ENCODE results near the gene NXN. TPM values are rescaled to one million over a fixed set of nuclear protein-coding genes. Genes with fewer than 3 reads are reported as not detected.

NXN gene
- total and polyA plus RNA-seq, 2 experiments from 2014 or later: 8.0 to 41.9 TPM

GRCh38 chr17:1024076-1024475 lies 44.5 kb upstream of the NXN start:
- H3K36me3 ChIP-seq (ENCODE audit: low read depth): no peaks in the 10 kb centered on the region
- H3F3A ChIP-seq (ENCODE audit: insufficient read depth): no peaks in the 10 kb centered on the region
- no peak overlapping the region for H3K4me2 ChIP-seq (ENCODE audit: unreplicated experiment)
- no peak overlapping the region for H3K27ac ChIP-seq
- H4K20me1 ChIP-seq (ENCODE audit: insufficient read depth): no peaks in the 10 kb centered on the region
- no peak overlapping the region for H3K9ac ChIP-seq
- H2AFZ ChIP-seq: no peak overlapping the region
- no peaks in the 10 kb centered on the region for H3K9me2 ChIP-seq (ENCODE audit: insufficient read depth)
- 90 to 94% methylated on average over 23 to 26 of the region's 27 CpGs for WGBS, 2 experiments (ENCODE audit: low coverage in 1 of 2, low lambda C conversion rate in 2 of 2, missing lambda C conversion rate in 2 of 2)
- H3K27me3 ChIP-seq (replicated peaks; ENCODE audit: insufficient read depth): no peaks in the 10 kb centered on the region
- no peaks in the 10 kb centered on the region for H3K9me3 ChIP-seq (ENCODE audit: low read depth)
- in situ Hi-C loops (cut with MboI): no loop called here
- no peak overlapping the region for H3K4me3 ChIP-seq
- no peak for DNase-seq
- TF ChIP-seq EZH2phosphoT487 (IDR thresholded peaks at IDR 0.05; ENCODE audit: insufficient read depth, low read depth) (no peak), EZH2 (IDR thresholded peaks at IDR 0.05; ENCODE audit: insufficient read depth, poor library complexity, severe bottlenecking) (no peak)
- peaks cover 3% of the 10 kb centered on the region; the same call in 1 of the 2 replicates for H3K4me1 ChIP-seq (ENCODE audit: insufficient read depth)
- H3K79me2 ChIP-seq (ENCODE audit: insufficient read depth): no peaks in the 10 kb centered on the region

GRCh38 chr17:1022278-1023024 lies 42.9 kb upstream of the NXN start:
- no peak overlapping the region for H2AFZ ChIP-seq
- H3K4me1 ChIP-seq (ENCODE audit: insufficient read depth): no peaks in the 10 kb centered on the region
- H3K9ac ChIP-seq: no peak overlapping the region
- H3K9me3 ChIP-seq (ENCODE audit: low read depth): no peaks in the 10 kb centered on the region
- no peaks in the 10 kb centered on the region for H3K9me2 ChIP-seq (ENCODE audit: insufficient read depth)
- H3F3A ChIP-seq (ENCODE audit: insufficient read depth): no peaks in the 10 kb centered on the region
- no peak overlapping the region for H3K4me3 ChIP-seq
- no peaks in the 10 kb centered on the region for H3K27me3 ChIP-seq (replicated peaks; ENCODE audit: insufficient read depth)
- DNase-seq: no peak
- H3K27ac ChIP-seq: no peak overlapping the region
- no peaks in the 10 kb centered on the region for H3K36me3 ChIP-seq (ENCODE audit: low read depth)
- TF ChIP-seq EZH2 (IDR thresholded peaks at IDR 0.05; ENCODE audit: insufficient read depth, poor library complexity, severe bottlenecking) (no peak), EZH2phosphoT487 (IDR thresholded peaks at IDR 0.05; ENCODE audit: insufficient read depth, low read depth) (no peak)
- H3K79me2 ChIP-seq (ENCODE audit: insufficient read depth): no peaks in the 10 kb centered on the region
- in situ Hi-C loops (cut with MboI): no loop called here
- 52 to 58% methylated on average over 25 to 32 of the region's 32 CpGs for WGBS, 2 experiments (ENCODE audit: low coverage in 1 of 2, low lambda C conversion rate in 2 of 2, missing lambda C conversion rate in 2 of 2)
- H3K4me2 ChIP-seq (ENCODE audit: unreplicated experiment): no peak overlapping the region
- no peaks in the 10 kb centered on the region for H4K20me1 ChIP-seq (ENCODE audit: insufficient read depth)

- Histone ChIP-seq H3K4me3 (no peak overlapping the region), H3K36me3 (ENCODE audit: low read depth) (no peaks in the 10 kb centered on the region), H3K27me3 (replicated peaks; ENCODE audit: insufficient read depth) (no peaks in the 10 kb centered on the region), H4K20me1 (ENCODE audit: insufficient read depth) (no peaks in the 10 kb centered on the region), H2AFZ (no peak overlapping the region), H3K4me1 (ENCODE audit: insufficient read depth) (no peaks in the 10 kb centered on the region), H3K27ac (no peak overlapping the region), H3K9ac (no peak overlapping the region), H3K4me2 (ENCODE audit: unreplicated experiment) (no peak overlapping the region), H3K79me2 (ENCODE audit: insufficient read depth) (no peaks in the 10 kb centered on the region), H3K9me3 (ENCODE audit: low read depth) (no peaks in the 10 kb centered on the region), H3K9me2 (ENCODE audit: insufficient read depth) (no peaks in the 10 kb centered on the region), H3F3A (ENCODE audit: insufficient read depth) (no peaks in the 10 kb centered on the region)
- in situ Hi-C loops (cut with MboI): no loop called here
- DNase-seq: no peak
- WGBS, 2 experiments (ENCODE audit: low coverage in 1 of 2, low lambda C conversion rate in 2 of 2, missing lambda C conversion rate in 2 of 2): 94% methylated on average over 12 to 17 of the region's 17 CpGs
- TF ChIP-seq EZH2 (IDR thresholded peaks at IDR 0.05; ENCODE audit: insufficient read depth, poor library complexity, severe bottlenecking): no peak
- TF ChIP-seq EZH2phosphoT487 (IDR thresholded peaks at IDR 0.05; ENCODE audit: insufficient read depth, low read depth): no peak
Measured at GRCh38 chr17:1021147-1021546, 41.6 kb upstream of the NXN start.

- Histone ChIP-seq H3F3A (ENCODE audit: insufficient read depth) (no peaks in the 10 kb centered on the region), H2AFZ (no peak overlapping the region), H3K4me2 (ENCODE audit: unreplicated experiment) (no peak overlapping the region), H4K20me1 (ENCODE audit: insufficient read depth) (no peaks in the 10 kb centered on the region), H3K27me3 (replicated peaks; ENCODE audit: insufficient read depth) (no peaks in the 10 kb centered on the region), H3K79me2 (ENCODE audit: insufficient read depth) (no peaks in the 10 kb centered on the region), H3K9me2 (ENCODE audit: insufficient read depth) (no peaks in the 10 kb centered on the region), H3K27ac (no peak overlapping the region), H3K4me3 (no peak overlapping the region), H3K4me1 (ENCODE audit: insufficient read depth) (no peaks in the 10 kb centered on the region), H3K9ac (no peak overlapping the region), H3K36me3 (ENCODE audit: low read depth) (no peaks in the 10 kb centered on the region), H3K9me3 (ENCODE audit: low read depth) (no peaks in the 10 kb centered on the region)
- TF ChIP-seq EZH2 (IDR thresholded peaks at IDR 0.05; ENCODE audit: insufficient read depth, poor library complexity, severe bottlenecking) (no peak), EZH2phosphoT487 (IDR thresholded peaks at IDR 0.05; ENCODE audit: insufficient read depth, low read depth) (no peak)
- DNase-seq: no peak
- 83 to 89% methylated on average over 10 of the region's 10 CpGs for WGBS, 2 experiments (ENCODE audit: low coverage in 1 of 2, low lambda C conversion rate in 2 of 2, missing lambda C conversion rate in 2 of 2)
- in situ Hi-C loops (cut with MboI): no loop called here
Measured at GRCh38 chr17:1019451-1019850, 39.9 kb upstream of the NXN start.

Data from GM23248 (cell line).